ENCODE results near the gene CCL3.

DNA sequence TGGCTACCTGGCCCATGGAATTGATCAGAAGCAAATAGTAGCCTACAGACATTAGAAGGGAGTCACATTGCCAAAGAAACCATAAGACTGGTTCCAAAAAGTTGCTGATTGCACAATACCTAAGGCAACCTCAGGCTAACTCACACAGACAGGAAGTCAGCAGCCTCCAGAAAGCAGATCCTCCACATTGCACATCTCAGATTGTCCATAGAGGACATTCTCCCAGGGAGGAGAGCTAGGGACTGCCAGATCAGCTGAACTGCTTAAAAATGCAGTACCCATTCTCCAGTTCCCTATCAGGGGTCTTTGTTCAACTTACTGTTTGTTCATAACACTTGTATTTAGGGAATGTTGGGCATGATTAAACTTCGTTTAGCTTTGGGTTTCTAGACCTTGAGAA is 4.2 kb downstream of the CCL3 start:
- TF ChIP-seq TAF1 (IDR thresholded peaks at IDR 0.05; ENCODE audit: low read depth, low read length) (no peak), SPI1 (IDR thresholded peaks at IDR 0.05; ENCODE audit: low read depth, low read length) (no peak), POLR2A (IDR thresholded peaks at IDR 0.05; ENCODE audit: low read depth, low read length) (no peak), POU2F2 (IDR thresholded peaks at IDR 0.05; ENCODE audit: low read depth, low read length) (no peak), POLR2AphosphoS5 (IDR thresholded peaks at IDR 0.05; ENCODE audit: low read depth, low read length) (no peak), PAX5 (IDR thresholded peaks at IDR 0.05; ENCODE audit: insufficient read depth, low read length, severe bottlenecking) (no peak)

Measured in GM12891 (cell line).